GM21528 (cell line): ENCODE results near the gene MYADM.

Experiments
- ATAC-seq: cut with Tn5 transposase; IDR thresholded peaks from one replicate; pipeline ENCODE4 v1.9.1; 2021; ENCODE audit warnings: mild to moderate bottlenecking, moderate library complexity; ENCODE audit not compliant: unreplicated experiment, low FRiP score

Gene MYADM

DNA sequence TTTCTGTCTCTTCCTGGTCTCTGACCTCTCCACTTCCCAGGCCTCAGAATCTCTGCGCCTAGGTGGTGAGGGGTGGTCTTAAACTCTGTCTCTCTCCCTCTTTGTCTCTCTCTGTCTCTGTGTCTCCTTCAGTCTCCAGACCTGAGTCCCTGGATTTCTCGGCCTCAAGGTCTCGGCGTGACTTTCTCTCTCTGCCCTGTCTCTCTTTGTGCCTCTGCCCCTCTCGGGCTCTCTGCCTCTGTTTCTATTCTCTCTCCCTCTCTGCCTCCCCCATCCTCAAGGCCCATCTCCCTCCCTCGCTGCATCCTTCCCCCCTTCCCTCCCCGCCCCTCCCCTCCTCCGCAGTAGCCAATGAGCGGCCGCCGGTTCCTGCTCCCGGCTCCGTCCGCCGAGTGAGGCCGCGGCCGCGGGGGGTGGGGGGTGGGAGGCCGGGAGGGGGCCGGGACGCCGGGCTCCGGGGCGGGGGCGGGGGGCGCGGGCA lies 41.3 kb downstream of the MYADM start, which contains the start of gene CACNG7:
Gene CACNG7 (plus strand): TSS at position 344 of the 481 bp plus-strand sequence. CDS start 3,554 bp downstream, outside the sequence.
- no peak for ATAC-seq

DNA sequence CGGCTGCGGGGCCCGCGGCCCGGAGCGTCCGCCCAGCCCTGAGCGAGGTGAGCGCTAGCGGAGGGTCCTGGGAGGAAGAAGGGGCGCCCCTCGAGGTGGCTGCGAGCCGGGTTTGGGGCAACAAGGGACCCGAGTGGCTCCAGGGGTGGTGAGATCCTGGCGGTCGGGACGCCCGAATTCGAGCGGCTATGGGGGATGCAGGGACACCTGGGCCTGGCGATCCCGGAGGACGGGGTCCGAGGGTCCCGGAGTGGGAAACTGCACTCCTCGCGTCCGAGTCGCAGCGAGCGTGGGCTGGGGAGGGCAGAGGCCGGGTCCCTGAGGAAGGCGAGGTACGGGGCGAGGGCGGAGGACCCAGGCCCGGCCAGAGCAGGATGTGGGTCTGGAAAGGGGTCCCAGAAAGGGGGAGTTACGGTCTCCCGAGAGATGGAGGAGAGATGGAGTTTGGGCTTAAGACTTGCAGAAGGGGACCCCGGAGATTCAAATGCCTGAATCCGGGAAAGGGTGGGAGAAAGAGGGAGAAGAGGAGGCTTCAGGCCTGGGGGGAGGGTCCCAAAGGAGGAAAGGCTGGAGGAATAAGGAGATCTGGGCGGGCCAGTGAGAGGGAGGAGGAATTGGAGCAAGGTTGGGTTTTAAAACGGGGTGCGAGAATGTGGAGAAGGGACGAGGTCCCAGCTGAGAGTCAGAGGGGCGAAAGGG lies 41.9 kb downstream of the MYADM start:
- no peak for ATAC-seq

DNA sequence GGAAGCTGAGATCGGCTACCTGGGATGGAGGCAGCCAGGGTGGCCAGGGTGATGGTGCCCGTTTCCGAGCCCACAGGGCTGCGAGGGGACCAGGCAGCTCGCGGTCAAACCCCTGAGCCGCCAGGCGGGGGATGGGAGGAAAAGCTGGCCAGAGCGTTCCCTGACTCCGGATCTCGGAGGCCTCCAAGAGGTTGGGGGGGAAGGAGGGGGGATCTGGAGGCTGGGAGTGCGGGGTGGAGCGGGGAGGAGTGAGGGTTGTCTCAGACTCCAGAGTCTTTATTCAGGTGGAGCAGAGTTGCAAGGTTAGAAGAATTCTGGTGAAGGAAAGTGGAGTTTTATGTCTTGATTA lies 42.5 kb downstream of the MYADM start:
- no peak for ATAC-seq

DNA sequence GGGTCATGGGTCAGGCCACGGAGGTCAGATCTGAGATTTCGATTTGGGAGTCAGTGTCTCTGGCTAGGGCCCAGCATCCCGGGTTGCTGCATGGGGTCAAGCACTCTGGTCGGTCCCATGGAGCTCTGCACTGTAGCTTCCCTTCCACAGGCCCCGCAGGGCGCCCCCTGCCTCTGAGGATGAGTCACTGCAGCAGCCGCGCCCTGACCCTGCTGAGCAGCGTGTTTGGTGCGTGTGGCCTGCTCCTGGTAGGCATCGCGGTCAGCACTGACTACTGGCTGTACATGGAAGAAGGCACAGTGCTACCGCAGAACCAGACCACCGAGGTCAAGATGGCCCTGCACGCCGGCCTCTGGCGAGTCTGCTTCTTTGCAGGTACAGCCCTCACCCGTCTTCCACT lies 45.0 kb downstream of the MYADM start:
- no peak for ATAC-seq

DNA sequence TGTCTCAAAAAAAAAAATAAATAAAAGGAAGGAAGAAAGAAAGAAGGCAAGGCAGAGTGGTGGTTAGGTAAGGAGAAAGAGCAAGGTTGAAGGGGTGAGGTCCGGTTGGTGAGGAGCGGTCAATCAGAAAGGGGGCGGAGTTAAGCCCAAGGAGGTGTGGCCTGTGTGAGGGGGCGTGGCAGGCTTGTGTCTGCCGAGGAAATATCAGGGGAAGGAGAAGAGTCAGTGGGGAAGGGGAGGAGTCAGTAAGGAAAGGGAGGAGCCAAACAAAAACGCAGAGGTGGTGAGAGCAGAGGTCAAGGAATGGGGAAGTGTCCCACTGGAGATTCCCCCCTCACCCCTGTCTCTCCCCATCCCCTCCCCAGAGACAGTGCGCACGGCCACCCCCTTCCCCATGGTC lies 47.3 kb downstream of the MYADM start:
- ATAC-seq = no peak

DNA sequence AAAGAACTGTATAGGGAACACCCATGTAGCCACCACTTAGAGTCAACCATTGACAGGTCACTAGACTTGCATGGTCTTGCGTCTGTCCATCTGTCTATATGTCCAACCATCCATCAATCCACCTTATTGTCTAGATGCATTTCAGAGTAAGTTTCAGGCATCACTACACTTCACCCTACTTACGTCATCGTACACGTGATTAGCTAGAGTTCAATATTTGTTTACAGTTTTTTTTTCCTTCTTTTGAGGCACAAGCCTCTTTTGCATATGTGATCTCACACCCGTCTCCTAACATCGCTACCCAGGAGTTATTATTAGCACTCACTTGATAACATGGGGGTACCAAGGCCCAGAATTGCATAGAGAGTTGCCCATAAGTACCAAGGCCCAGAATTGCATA lies 48.3 kb downstream of the MYADM start:
- ATAC-seq = no peak

DNA sequence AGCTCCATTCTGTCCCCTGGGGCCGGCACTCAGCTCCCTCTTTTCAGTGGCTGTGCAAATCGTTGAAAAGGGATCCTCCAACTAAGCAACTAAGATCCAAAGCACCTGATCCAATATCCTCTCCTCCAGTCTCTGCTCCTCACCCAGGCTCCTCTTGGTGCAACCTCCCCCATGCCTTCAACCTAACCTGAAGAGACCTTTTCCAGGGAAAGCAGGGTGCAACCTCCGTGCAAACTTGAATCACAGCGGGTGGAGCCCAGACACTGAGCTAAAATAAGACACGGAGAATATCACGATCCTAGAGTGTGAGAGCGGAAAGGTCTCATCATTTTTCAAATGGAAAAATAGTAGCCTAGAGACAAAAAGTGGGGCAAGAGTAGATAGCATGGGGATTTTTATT lies 49.7 kb downstream of the MYADM start:
- ATAC-seq = no peak
